HL-60 (cell line): ENCODE data around the gene ABCA7.
A peak's percentile ranks its signal among the peaks of the same experiment; 100 is the strongest.

Source experiments
- DNase-seq, 2 experiments: peaks; one replicate each; pipeline ENCODE4 v3.0.0-alpha.2; 2010 to 2020; ENCODE audit warnings: low read depth in 1 of 2, low spot score in 1 of 2
- H3K27ac ChIP-seq: fragments of 250-450 bp; sonication (Bioruptor Pico); replicated peaks from 2 replicates; pipeline ENCODE4 v1.5.1; 2020; ENCODE audit warnings: mild to moderate bottlenecking, moderate library complexity
- H3K27me3 ChIP-seq: fragments of 250-450 bp; sonication (Bioruptor Pico); 2 replicates; pipeline ENCODE4 v1.5.1; 2021; ENCODE audit warnings: mild to moderate bottlenecking, moderate library complexity; ENCODE audit not compliant: insufficient read depth, poor library complexity, severe bottlenecking
- H3K4me3 ChIP-seq: replicated peaks from 2 replicates; pipeline ENCODE4 v1.5.1; 2011; ENCODE audit warnings: mild to moderate bottlenecking, control low read depth, low read length; ENCODE audit not compliant: insufficient read depth
- GABPA ChIP-seq: IDR thresholded peaks from 2 replicates; pipeline ENCODE4 v1.6.1; 2012; ENCODE audit warnings: low read depth
- POLR2AphosphoS5 ChIP-seq: IDR thresholded peaks from 2 replicates; pipeline ENCODE4 v1.6.1; 2012; ENCODE audit warnings: low read depth
- REST ChIP-seq: IDR thresholded peaks from 2 replicates; pipeline ENCODE4 v1.6.1; 2012; ENCODE audit warnings: low read depth; ENCODE audit not compliant: insufficient replicate concordance
- SPI1 ChIP-seq: IDR thresholded peaks from 2 replicates; pipeline ENCODE4 v1.6.1; 2012; ENCODE audit warnings: low read depth, mild to moderate bottlenecking, borderline replicate concordance
- TF ChIP-seq, protein P1 (sequence below): IDR thresholded peaks from one replicate; pipeline ENCODE4 v1.5.1; 2011; ENCODE audit warnings: low read length, control low read depth, inconsistent platforms; ENCODE audit not compliant: insufficient read depth

Gene ABCA7

GRCh38 chr19:1101337-1101698 lies 61.4 kb downstream of the ABCA7 start:
- Histone ChIP-seq H3K27ac (peak overlapping the region; percentile 77), H3K27me3 (no peaks in the 10 kb centered on the region), H3K4me3 (peak overlapping the region; percentile 15; the same call in 1 of the 2 replicates)
- peak in 1 of 2 experiments; percentile 78 for DNase-seq
- TF ChIP-seq GABPA (no peak), SPI1 (peak; percentile 31; the same call in 1 of the 2 replicates), POLR2AphosphoS5 (no peak), REST (no peak)
- TF ChIP-seq, protein P1, sequence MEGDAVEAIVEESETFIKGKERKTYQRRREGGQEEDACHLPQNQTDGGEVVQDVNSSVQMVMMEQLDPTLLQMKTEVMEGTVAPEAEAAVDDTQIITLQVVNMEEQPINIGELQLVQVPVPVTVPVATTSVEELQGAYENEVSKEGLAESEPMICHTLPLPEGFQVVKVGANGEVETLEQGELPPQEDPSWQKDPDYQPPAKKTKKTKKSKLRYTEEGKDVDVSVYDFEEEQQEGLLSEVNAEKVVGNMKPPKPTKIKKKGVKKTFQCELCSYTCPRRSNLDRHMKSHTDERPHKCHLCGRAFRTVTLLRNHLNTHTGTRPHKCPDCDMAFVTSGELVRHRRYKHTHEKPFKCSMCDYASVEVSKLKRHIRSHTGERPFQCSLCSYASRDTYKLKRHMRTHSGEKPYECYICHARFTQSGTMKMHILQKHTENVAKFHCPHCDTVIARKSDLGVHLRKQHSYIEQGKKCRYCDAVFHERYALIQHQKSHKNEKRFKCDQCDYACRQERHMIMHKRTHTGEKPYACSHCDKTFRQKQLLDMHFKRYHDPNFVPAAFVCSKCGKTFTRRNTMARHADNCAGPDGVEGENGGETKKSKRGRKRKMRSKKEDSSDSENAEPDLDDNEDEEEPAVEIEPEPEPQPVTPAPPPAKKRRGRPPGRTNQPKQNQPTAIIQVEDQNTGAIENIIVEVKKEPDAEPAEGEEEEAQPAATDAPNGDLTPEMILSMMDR: no peak

- H3K27ac ChIP-seq: peak overlapping the region; percentile 77
- H3K4me3 ChIP-seq: no peak overlapping the region
- TF ChIP-seq SPI1 (no peak), GABPA (no peak), REST (no peak), POLR2AphosphoS5 (no peak)
- TF ChIP-seq, protein P1: no peak
- no peaks in the 10 kb centered on the region for H3K27me3 ChIP-seq
- no peak for DNase-seq
Measured at GRCh38 chr19:1102407-1103131, 62.7 kb downstream of the ABCA7 start.

- Histone ChIP-seq H3K27ac (peak overlapping the region; percentile 45; the same call in 1 of the 2 replicates), H3K27me3 (no peaks in the 10 kb centered on the region), H3K4me3 (no peak overlapping the region)
- TF ChIP-seq SPI1: no peak
- no peak for DNase-seq
Measured at GRCh38 chr19:1103132-1103707, 63.3 kb downstream of the ABCA7 start.

- Histone ChIP-seq H3K4me3 (peak within 1 kb of the TSS; percentile 72), H3K27ac (peak within 1 kb of the TSS; percentile 77), H3K27me3 (no peaks in the 10 kb centered on the region)
- DNase-seq: peak; percentile 98
- no peak for TF ChIP-seq SPI1
- no peak for TF ChIP-seq GABPA
- TF ChIP-seq POLR2AphosphoS5: peak; percentile 86
- TF ChIP-seq REST: peak; percentile 23
Measured at GRCh38 chr19:1103708-1104310, 63.9 kb downstream of the ABCA7 start, which contains the start of gene GPX4. TSS of gene GPX4 (plus strand) at chr19:1103994. CDS start at chr19:1104044, 50 bp downstream.
